ENCODE data around the gene ZNF77.

GRCh38 chr19:2969104-2969504 is 24.3 kb upstream of the ZNF77 start:
- TF ChIP-seq CBX5 (IDR thresholded peaks at IDR 0.05; ENCODE audit: low read depth) (no peak), REST (IDR thresholded peaks at IDR 0.05; ENCODE audit: low read depth, low read length) (no peak), HDAC6 (IDR thresholded peaks at IDR 0.05; ENCODE audit: unreplicated experiment) (no peak), GABPA (IDR thresholded peaks at IDR 0.05; ENCODE audit: low read depth) (no peak), MAX (IDR thresholded peaks at IDR 0.05; ENCODE audit: low read depth, low read length) (no peak)

Measured in GM12878 (cell line).